ENCODE measurements around the gene PRKAR1B. TPM values are rescaled to one million over a fixed set of nuclear protein-coding genes. Genes with fewer than 3 reads are reported as not detected.

Gene PRKAR1B
- total RNA-seq, 1 experiment from 2014 or later, result 43.3 TPM

DNA sequence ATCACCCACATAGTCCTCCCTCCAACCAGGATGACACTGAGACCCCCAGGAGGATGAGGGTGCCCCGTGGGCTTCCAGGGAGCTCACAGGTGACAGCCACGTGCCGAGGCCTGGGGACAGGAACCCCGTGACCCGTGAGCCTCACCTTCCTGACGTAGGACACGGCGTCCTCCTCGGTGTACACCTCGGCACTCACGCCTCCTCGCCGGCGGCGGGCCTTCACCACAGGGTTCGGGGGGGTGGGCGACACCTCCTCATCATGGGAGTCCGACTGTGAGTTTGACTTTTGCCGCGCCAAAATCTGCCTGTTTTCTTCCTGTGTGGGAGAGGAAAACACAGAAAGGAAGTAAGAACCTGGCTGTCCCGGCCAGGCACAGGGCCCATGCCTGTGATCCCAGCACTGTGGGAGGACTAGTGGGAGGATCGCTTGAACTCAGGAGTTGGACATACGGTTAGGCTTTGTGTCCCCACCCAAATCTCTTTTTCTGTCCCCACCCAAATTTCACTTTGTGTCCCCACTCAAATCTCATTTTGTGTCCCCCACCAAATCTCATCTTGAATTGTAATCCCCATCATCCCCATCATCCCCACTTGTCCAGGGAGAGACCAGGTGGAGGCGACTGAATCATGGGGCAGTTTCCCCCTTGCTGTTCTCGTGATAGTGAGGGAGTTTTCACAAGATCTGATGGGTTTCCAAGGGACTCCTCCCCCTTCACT is 46.5 kb downstream of the PRKAR1B start:
- Histone ChIP-seq H3K79me1 (ENCODE audit: insufficient read depth, low read depth, low read length, poor library complexity, severe bottlenecking) (peaks cover 4% of the 10 kb centered on the region), H3K4ac (ENCODE audit: low read depth, low read length) (no peak overlapping the region), H3K9ac (ENCODE audit: extremely low read depth, insufficient read length, low read length) (no peak overlapping the region), H2BK20ac (ENCODE audit: low read depth, low read length, poor library complexity, severe bottlenecking) (no peak overlapping the region), H2AK5ac (ENCODE audit: insufficient read length, low read length) (no peak overlapping the region), H3K4me1 (ENCODE audit: insufficient read depth, low read length) (no peaks in the 10 kb centered on the region), H3K23me2 (ENCODE audit: insufficient read length, low read depth, low read length, poor library complexity, severe bottlenecking) (no peaks in the 10 kb centered on the region), H3T11ph (ENCODE audit: low read length) (no peak overlapping the region), H3K27ac (ENCODE audit: insufficient read length, low read depth, low read length) (no peak overlapping the region), H3K79me2 (ENCODE audit: insufficient read depth, low read length) (no peaks in the 10 kb centered on the region; the same call in 1 of the 2 replicates), H2BK5ac (ENCODE audit: insufficient read length, low read length) (no peak overlapping the region), H2BK15ac (ENCODE audit: low read depth, low read length) (no peak overlapping the region), H4K8ac (replicated peaks; ENCODE audit: insufficient read length, low read depth, low read length) (no peak overlapping the region), H2BK12ac (ENCODE audit: insufficient read length, low read depth, low read length) (no peak overlapping the region), H3K23ac (ENCODE audit: insufficient read length, low read depth, low read length) (no peak overlapping the region), H3K18ac (ENCODE audit: insufficient read length, low read depth, low read length) (no peak overlapping the region), H3K27me3 (ENCODE audit: insufficient read depth, low read length) (no peaks in the 10 kb centered on the region), H3K9me3 (ENCODE audit: control insufficient read depth, low read depth, low read length) (no peaks in the 10 kb centered on the region), H3K14ac (ENCODE audit: insufficient read depth, low read length) (no peak overlapping the region), H2BK120ac (ENCODE audit: low read depth, low read length, poor library complexity, severe bottlenecking) (no peak overlapping the region), H3K56ac (ENCODE audit: insufficient read length, low read depth, low read length) (no peak overlapping the region), H2AFZ (ENCODE audit: low read length) (no peak overlapping the region), H4K5ac (ENCODE audit: insufficient read length, low read depth, low read length) (no peak overlapping the region), H4K20me1 (ENCODE audit: control insufficient read depth, insufficient read depth, insufficient read length) (no peaks in the 10 kb centered on the region), H3K4me2 (ENCODE audit: insufficient read depth, insufficient read length, low read length) (no peak overlapping the region), H4K91ac (ENCODE audit: insufficient read length, low read depth, low read length) (no peak overlapping the region)
- no peaks in the 10 kb centered on the region for H3K4me1 Mint-ChIP-seq
- no peak for DNase-seq
- no peak overlapping the region for H3K4me3 Mint-ChIP-seq
- no peak overlapping the region for H3K27ac Mint-ChIP-seq
- peaks cover 50 to 65% (median 56%) of the 10 kb centered on the region in 3 experiments for H3K36me3 Mint-ChIP-seq (ENCODE audit: insufficient read depth in 1 of 3, low read depth in 3 of 3)
- no CpG with 5 or more reads among the region's 25 CpGs for WGBS (ENCODE audit: extremely low coverage, insufficient read length, low lambda C conversion rate)
- peaks cover 0 to 8% of the 10 kb centered on the region in 2 experiments; a peak in 3 of 5 replicates for H3K9me3 Mint-ChIP-seq
- no peak for TF ChIP-seq CTCF (conservative IDR thresholded peaks at IDR 0.05)
- no peaks in the 10 kb centered on the region for H3K27me3 Mint-ChIP-seq (ENCODE audit: low read depth)
